ENCODE data around the gene KRT79. TPM values are rescaled to one million over a fixed set of nuclear protein-coding genes. Genes with fewer than 3 reads are reported as not detected.

The KRT79 gene
- total and polyA plus RNA-seq, 4 donors = not detected

GRCh38 chr12:52818887-52819420 is 15.2 kb downstream of the KRT79 start (continued):
- TF ChIP-seq CTCF (IDR thresholded peaks at IDR 0.05; ENCODE audit: low read depth, low read length, missing input control) = no peak
- no peak for TF ChIP-seq FOXA1 (IDR thresholded peaks at IDR 0.05)
- no peak for TF ChIP-seq YY1 (IDR thresholded peaks at IDR 0.05)

- H3K36me3 ChIP-seq (ENCODE audit: control insufficient read depth in 4 of 4, insufficient read depth in 3 of 4, low read depth in 1 of 4, low read length in 3 of 4) = no peaks in the 10 kb centered on the region
- no peak overlapping the region for H3K4me3 ChIP-seq (ENCODE audit: low read depth in 1 of 3, low read length in 3 of 3)
- H3K27me3 ChIP-seq (ENCODE audit: control insufficient read depth in 4 of 4, insufficient read depth in 4 of 4, low read length in 3 of 4) = no peaks in the 10 kb centered on the region
- no peaks in the 10 kb centered on the region for H3K4me1 ChIP-seq (ENCODE audit: control insufficient read depth in 4 of 4, insufficient read depth in 4 of 4, low read length in 3 of 4)
- WGBS = 28% methylated on average over 7 of the region's 7 CpGs
- no peak overlapping the region for H3K27ac ChIP-seq (ENCODE audit: low read depth in 1 of 2, low read length in 2 of 2)
- no peak overlapping the region for H3K9ac ChIP-seq (ENCODE audit: low read depth in 1 of 2, low read length in 2 of 2)
- TF ChIP-seq ZBTB33 (IDR thresholded peaks at IDR 0.05) = no peak
- TF ChIP-seq ATF3 (IDR thresholded peaks at IDR 0.05) = no peak
- no peak for TF ChIP-seq CTCF (IDR thresholded peaks at IDR 0.05; ENCODE audit: low read depth, low read length, missing input control)
- TF ChIP-seq EGR1 (IDR thresholded peaks at IDR 0.05; ENCODE audit: low read depth in 2 of 2) = no peak
- TF ChIP-seq RAD21 (IDR thresholded peaks at IDR 0.05) = no peak
- TF ChIP-seq YY1 (IDR thresholded peaks at IDR 0.05) = no peak
- TF ChIP-seq RXRA (IDR thresholded peaks at IDR 0.05) = no peak
- no peak for TF ChIP-seq JUND (IDR thresholded peaks at IDR 0.05)
- no peak for TF ChIP-seq HNF4A (conservative IDR thresholded peaks at IDR 0.05)
- no peak for TF ChIP-seq MAX (IDR thresholded peaks at IDR 0.05)
- DNase-seq (ENCODE audit: low spot score) = no peak
- H3K9me3 ChIP-seq (ENCODE audit: control insufficient read depth in 4 of 4, low read length in 3 of 4) = no peaks in the 10 kb centered on the region
Measured at GRCh38 chr12:52818388-52818787, 15.7 kb downstream of the KRT79 start.

- Histone ChIP-seq H3K27me3 (ENCODE audit: control insufficient read depth in 4 of 4, insufficient read depth in 4 of 4, low read length in 3 of 4) (no peaks in the 10 kb centered on the region), H3K36me3 (ENCODE audit: control insufficient read depth in 4 of 4, insufficient read depth in 3 of 4, low read depth in 1 of 4, low read length in 3 of 4) (no peaks in the 10 kb centered on the region)
- WGBS = 67% methylated on average over 2 of the region's 2 CpGs
Measured at GRCh38 chr12:52817699-52818238, 16.3 kb downstream of the KRT79 start.

More at GRCh38 chr12:52817699-52818238, 16.3 kb downstream of the KRT79 start:
- Histone ChIP-seq H3K27ac (ENCODE audit: low read depth in 1 of 2, low read length in 2 of 2) (no peak overlapping the region), H3K9ac (ENCODE audit: low read depth in 1 of 2, low read length in 2 of 2) (no peak overlapping the region), H3K4me3 (ENCODE audit: low read depth in 1 of 3, low read length in 3 of 3) (no peak overlapping the region), H3K4me1 (ENCODE audit: control insufficient read depth in 4 of 4, insufficient read depth in 4 of 4, low read length in 3 of 4) (no peaks in the 10 kb centered on the region), H3K9me3 (ENCODE audit: control insufficient read depth in 4 of 4, low read length in 3 of 4) (no peaks in the 10 kb centered on the region)
- no peak for DNase-seq (ENCODE audit: low spot score)
- no peak for TF ChIP-seq CTCF (IDR thresholded peaks at IDR 0.05; ENCODE audit: low read depth, low read length, missing input control)
- TF ChIP-seq REST (IDR thresholded peaks at IDR 0.05) = no peak
- TF ChIP-seq MAX (IDR thresholded peaks at IDR 0.05) = no peak
- no peak for TF ChIP-seq FOXA1 (IDR thresholded peaks at IDR 0.05)
- no peak for TF ChIP-seq YY1 (IDR thresholded peaks at IDR 0.05)
- TF ChIP-seq FOXA2 (IDR thresholded peaks at IDR 0.05) = no peak
